LNCAP (cell line): Measurements from ENCODE around the gene SGCA.

Experiments
- TF ChIP-seq, protein P1 (sequence below): fragments of 450-650 bp; IDR thresholded peaks from 2 replicates; pipeline ENCODE4 v1.5.1; 2017; ENCODE audit warnings: mild to moderate bottlenecking

SGCA gene

DNA sequence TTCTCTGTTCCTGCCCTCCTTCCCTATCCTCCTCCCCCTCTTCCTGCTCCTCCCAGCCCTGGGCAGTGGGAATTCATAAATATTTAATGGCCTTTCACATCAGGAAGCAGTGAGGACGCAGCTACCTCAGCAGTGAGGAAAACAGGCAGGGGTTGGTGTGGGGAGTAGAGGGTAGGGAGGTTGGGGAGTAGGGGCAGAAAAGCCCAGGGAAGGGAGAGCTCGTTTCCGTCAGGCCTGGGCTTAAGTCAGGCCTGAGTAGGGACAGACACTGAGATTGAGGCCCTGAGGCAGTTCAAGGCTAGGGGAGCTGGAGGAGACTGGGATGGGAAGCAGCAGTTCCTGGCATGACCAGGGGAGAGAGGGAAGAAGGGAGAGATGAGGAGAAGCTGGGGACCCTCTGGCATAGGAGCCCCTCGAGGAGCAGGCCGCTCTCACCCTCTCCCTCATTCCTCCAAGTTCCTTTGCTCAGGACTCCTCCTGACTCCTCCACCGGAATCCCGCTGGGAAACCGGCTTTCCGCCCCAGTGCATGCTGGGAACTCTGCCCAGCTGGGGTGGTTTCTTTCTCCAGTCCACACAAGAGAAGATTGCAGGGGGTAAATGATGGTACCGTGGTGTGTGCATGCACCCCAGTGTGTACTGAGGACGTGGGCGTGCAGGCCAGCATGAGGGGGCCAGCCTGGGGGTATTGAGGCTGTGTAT lies 42.0 kb upstream of the SGCA start:
- TF ChIP-seq, protein P1, sequence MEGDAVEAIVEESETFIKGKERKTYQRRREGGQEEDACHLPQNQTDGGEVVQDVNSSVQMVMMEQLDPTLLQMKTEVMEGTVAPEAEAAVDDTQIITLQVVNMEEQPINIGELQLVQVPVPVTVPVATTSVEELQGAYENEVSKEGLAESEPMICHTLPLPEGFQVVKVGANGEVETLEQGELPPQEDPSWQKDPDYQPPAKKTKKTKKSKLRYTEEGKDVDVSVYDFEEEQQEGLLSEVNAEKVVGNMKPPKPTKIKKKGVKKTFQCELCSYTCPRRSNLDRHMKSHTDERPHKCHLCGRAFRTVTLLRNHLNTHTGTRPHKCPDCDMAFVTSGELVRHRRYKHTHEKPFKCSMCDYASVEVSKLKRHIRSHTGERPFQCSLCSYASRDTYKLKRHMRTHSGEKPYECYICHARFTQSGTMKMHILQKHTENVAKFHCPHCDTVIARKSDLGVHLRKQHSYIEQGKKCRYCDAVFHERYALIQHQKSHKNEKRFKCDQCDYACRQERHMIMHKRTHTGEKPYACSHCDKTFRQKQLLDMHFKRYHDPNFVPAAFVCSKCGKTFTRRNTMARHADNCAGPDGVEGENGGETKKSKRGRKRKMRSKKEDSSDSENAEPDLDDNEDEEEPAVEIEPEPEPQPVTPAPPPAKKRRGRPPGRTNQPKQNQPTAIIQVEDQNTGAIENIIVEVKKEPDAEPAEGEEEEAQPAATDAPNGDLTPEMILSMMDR = no peak

DNA sequence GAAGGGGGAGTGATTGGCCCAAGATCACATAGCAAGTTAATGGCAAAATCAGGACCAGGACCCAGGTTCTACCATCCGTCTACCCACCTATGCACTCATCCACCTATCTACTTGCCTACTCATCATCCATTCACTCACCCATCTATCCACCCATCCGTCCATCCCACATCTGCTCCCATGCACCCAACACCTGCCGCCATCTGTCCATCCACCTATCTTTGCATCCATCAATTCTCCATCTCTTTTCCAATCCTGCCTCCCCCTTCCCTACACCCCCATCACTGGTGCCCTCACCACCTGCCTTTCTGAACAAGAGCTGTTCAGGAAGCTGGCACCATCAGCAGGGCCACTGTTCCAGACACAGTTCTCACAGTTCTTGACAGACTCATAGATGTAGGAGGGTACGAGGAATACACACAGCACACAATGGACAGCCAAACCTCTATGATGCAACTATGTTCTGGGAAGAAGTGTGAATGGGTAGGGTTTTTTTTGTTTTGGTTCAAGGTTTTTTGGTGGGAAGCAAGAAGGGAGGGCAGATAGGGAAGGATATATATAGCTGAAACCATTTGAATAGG lies 40.3 kb upstream of the SGCA start:
- TF ChIP-seq, protein P1 = no peak

DNA sequence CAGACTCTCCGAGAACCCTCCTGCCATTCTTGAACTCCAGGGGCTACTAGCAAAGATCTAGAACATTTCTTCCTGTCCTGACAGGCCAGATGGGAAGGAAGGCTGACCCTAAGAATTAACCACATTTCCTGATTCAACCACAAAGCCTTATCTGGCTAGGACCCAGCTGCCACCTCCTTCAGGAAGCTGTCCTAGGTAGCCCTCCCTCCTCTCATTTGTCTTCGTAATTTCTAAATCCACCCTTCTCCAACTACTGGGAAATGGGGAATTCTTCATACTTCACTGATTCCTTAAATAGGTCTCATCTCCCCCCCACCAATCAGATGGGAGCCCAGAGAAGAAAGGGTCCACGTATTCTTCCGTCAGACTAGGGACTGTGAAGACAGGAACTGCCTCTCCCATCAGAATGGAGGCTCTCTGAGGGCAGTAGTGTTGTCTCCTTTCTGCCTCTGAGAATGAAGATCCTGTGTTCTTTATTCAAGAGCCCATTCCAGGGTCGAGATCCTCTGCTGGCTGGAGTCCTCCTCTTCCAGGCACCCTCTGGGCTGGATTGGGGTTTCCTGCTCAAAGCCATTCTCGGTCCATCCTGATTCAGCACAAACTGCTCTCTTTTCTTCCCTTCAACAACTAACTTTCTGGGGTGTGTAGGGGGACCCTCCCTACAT lies 38.0 kb upstream of the SGCA start:
- TF ChIP-seq, protein P1 = no peak

DNA sequence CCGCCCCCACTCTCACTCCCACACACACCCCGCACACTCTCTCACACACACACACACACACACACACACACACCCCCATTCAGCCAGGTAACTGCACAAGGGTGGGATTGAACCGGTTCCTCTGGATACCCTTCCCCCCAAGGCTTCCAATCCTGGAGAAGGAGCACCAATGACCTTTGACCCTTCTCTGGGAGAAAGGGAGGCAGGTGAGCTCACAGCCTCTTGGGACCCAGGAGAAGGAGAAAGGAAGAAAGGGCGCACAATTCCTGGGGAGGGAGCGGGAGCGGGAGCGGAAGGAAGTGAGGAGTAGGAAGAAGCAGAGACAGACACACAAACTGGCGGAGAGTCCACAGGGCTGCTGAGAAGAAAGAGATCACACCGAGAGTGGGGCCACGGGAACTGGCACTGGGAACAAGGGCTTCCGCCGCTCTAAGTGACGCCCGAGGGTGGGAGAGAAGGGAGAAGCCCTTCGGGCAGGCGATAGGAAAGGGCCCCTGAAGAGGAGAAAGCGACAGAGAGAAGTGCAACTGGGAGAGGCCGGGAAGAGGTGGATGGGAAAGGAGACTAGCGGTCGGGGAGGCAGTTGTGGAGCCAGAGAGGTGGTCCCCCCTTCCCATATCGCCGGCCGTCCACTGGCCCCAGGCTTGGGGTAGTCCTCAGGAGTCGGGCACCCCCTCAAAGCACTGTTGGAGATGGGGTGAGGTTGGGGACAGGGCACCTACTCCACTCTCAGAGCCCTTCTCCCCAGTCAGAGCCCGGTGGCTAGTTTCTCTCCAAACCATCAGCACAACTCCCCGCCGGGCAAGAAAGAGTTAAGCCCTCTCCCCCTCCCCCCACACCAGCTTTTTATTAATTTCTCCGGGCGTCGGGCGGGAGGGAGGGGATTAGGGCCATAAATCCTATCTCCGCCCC lies 37.1 kb upstream of the SGCA start:
- TF ChIP-seq, protein P1 = no peak

DNA sequence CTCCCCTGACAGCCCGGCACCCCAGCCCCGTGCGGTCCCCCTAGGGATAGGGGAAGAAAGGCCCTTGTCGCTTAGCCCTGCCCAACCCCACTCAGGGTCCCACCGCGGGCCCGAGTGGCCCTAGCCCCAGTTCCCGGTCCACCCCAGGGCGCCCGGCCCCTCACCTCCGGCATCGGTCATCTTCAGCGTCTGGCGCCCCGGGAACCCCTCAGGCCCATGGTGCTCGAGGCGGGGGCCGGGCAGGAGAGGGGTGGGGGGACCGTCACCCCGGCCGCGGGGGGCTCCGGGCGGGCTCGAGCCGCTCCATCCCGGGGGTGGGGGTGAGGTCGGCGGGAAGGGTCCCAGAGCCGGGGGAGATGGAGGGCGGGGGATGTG lies 36.5 kb upstream of the SGCA start:
- TF ChIP-seq, protein P1 = no peak

DNA sequence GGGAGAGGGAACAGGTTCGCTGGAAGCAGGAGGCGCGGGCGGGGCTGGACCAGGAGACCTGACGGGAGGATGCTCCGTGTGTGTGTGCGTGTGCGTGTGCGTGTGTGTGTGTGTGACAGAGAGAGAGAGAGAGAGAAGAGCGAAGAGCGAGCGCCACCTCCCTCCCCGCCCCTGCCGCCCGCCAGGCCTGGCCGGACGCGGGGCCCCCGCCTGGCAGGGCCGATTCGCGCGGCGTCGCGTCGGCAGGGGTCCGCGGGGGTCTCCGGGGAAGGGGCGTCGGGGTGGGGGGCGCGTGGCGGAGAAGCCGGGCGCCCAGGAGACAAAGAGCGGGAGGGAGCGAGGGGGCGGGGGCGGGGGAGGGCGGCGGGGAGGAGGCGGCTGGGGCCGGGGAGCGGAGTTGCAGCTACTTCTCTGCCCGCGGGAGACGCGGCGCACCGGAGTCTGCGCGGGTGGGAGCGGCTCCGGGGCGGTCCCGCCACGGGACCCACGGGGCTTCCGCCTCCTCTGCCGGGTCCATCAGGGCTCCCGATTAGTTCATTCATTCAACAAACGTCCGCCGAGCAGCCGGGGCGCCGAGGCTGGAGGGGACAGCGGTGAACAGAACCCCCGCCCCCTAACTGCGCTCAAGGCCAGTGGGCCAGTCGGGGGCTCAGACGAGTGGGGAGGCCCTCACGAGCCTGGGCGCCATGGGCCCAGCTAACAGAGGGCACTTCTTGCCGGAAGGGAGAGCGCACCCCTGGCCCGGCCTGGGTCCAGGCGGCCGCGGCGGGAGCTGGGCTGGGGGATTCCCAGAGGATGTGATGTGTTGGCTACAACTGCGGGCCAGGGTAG lies 35.9 kb upstream of the SGCA start, which contains the start of gene SAMD14:
Gene SAMD14, minus strand, starts transcription at position 433 of the 831 bp plus-strand sequence. CDS start 5,201 bp downstream, outside the sequence.
- TF ChIP-seq, protein P1 = no peak
